ENCODE results near the gene SEZ6. TPM values are rescaled to one million over a fixed set of nuclear protein-coding genes. Genes with fewer than 3 reads are reported as not detected.
A peak's percentile ranks its signal among the peaks of the same experiment; 100 is the strongest.

The SEZ6 gene
- polyA plus RNA-seq, 2 donors: not detected

DNA sequence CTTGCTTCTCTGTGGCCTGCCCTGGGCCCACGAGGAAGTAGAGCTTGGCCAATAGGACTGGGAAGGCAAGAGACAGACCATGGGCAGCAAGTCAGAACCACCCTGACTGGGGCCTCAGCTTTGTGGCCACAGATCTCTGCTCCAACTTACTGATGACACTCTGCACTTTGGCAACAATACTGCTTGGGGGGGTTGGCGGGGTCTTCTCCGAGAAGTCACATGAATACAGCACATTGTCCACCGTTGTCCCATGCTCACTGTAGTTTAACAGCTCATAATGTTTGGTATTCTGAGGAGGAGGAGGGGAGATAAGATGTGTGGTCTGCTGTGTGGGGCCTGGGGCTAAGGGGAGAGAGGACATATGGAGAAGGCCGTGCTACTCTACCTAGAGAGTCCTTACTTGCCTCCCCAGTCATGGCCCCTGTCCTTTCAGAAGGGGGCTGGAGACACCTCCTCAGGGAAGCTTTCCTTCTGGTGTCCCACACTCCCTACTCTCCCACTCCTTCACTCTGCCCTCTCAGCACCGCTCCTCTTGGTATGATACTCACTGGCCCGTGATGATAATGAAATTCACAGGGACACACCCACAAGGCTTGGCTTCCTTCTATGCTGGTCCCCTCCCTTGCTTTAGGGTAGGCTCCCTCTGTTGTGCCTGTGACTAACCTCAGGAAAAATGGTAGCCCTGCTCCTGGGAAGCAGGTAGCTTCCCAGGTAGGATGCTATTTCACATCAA, 99.0 kb downstream of the SEZ6 start:
- Histone ChIP-seq H3K4me1 (ENCODE audit: control insufficient read depth in 2 of 2, insufficient read depth in 2 of 2, low read length in 1 of 2) (peaks cover 0 to 5% of the 10 kb centered on the region in 2 donors), H3K4me3 (ENCODE audit: low read depth in 1 of 2, low read length in 2 of 2) (no peak overlapping the region)

GRCh38 chr17:28906276-28906675, 99.6 kb downstream of the SEZ6 start:
- Histone ChIP-seq H3K4me3 (ENCODE audit: low read depth in 1 of 2, low read length in 2 of 2) (no peak overlapping the region), H3K27me3 (ENCODE audit: control insufficient read depth in 1 of 2, insufficient read depth in 2 of 2, low read length in 2 of 2) (no peaks in the 10 kb centered on the region), H3K27ac (ENCODE audit: low read depth in 2 of 2, low read length in 1 of 2) (no peak overlapping the region), H3K36me3 (ENCODE audit: control insufficient read depth in 2 of 2, insufficient read depth in 2 of 2, low read length in 1 of 2) (peaks cover 14 to 27% of the 10 kb centered on the region in 2 donors), H3K9me3 (ENCODE audit: control insufficient read depth in 2 of 2, insufficient read depth in 1 of 2, low read depth in 1 of 2, low read length in 1 of 2) (no peaks in the 10 kb centered on the region), H3K4me1 (ENCODE audit: control insufficient read depth in 2 of 2, insufficient read depth in 2 of 2, low read length in 1 of 2) (peaks cover 2 to 8% of the 10 kb centered on the region in 2 donors)
- WGBS, 2 donors: 79 to 86% methylated on average over 9 of the region's 9 CpGs

More for the DNA sequence above, 99.0 kb downstream of the SEZ6 start:
- Histone ChIP-seq H3K36me3 (ENCODE audit: control insufficient read depth in 2 of 2, insufficient read depth in 2 of 2, low read length in 1 of 2) (peaks cover 18 to 33% of the 10 kb centered on the region in 2 donors), H3K27ac (ENCODE audit: low read depth in 2 of 2, low read length in 1 of 2) (peak overlapping the region in 1 of 2 donors; percentile 40), H3K9me3 (ENCODE audit: control insufficient read depth in 2 of 2, insufficient read depth in 1 of 2, low read depth in 1 of 2, low read length in 1 of 2) (no peaks in the 10 kb centered on the region), H3K27me3 (ENCODE audit: control insufficient read depth in 1 of 2, insufficient read depth in 2 of 2, low read length in 2 of 2) (no peaks in the 10 kb centered on the region)
- 68% methylated on average over 7 of the region's 7 CpGs for WGBS, 2 donors

Other genes starting within 250 kb of the SEZ6 start
- 1 to 10 TPM; 5.6 to 7.3 TPM for gene FAM222B, start 163.2 kb downstream of the SEZ6 start, polyA plus RNA-seq
- gene ERAL1, start 151.0 kb downstream of the SEZ6 start, polyA plus RNA-seq: 10 to 100 TPM; 24.0 to 32.4 TPM
- gene FLOT2, start 108.3 kb downstream of the SEZ6 start, polyA plus RNA-seq: 10 to 100 TPM; 33.0 to 52.3 TPM
- gene DHRS13, start 103.0 kb downstream of the SEZ6 start, polyA plus RNA-seq: 10 to 100 TPM in 1 of 2 donors, 1 to 10 TPM in 1; 9.4 to 15.6 TPM
- gene PHF12, start 54.5 kb downstream of the SEZ6 start, polyA plus RNA-seq: 1 to 10 TPM; 8.6 to 9.1 TPM
- under 1 TPM; 0.41 to 0.48 TPM for gene PIPOX, start 37.1 kb upstream of the SEZ6 start, polyA plus RNA-seq
- 10 to 100 TPM; 39.1 to 86.4 TPM for gene MYO18A, start 174.4 kb upstream of the SEZ6 start, polyA plus RNA-seq
- not detected for gene CRYBA1, start 240.8 kb upstream of the SEZ6 start, polyA plus RNA-seq